HepG2 (cell line): ENCODE data around the gene APOC3. TPM values are rescaled to one million over a fixed set of nuclear protein-coding genes. Genes with fewer than 3 reads are reported as not detected.

Experiments
- AKNA ChIP-seq: sonication (generic); formaldehyde crosslinking; IDR thresholded peaks from 2 replicates; pipeline ENCODE4 v1.4.0; 2020; ENCODE audit warnings: missing genetic modification reagents, borderline replicate concordance
- ELF1 ChIP-seq: sonication (generic); formaldehyde crosslinking; IDR thresholded peaks from 2 replicates; pipeline ENCODE4 v1.4.0; 2020; ENCODE audit warnings: missing genetic modification reagents
- ISL2 ChIP-seq: sonication (generic); formaldehyde crosslinking; IDR thresholded peaks from 2 replicates; pipeline ENCODE4 v1.5.0; 2020; ENCODE audit warnings: missing genetic modification reagents
- JDP2 ChIP-seq: sonication (generic); formaldehyde crosslinking; IDR thresholded peaks from 2 replicates; pipeline ENCODE4 v1.8.1; 2022; ENCODE audit warnings: missing genetic modification reagents, borderline replicate concordance
- KDM1A ChIP-seq: IDR thresholded peaks from 2 replicates; pipeline ENCODE4 v1.6.1; 2016; ENCODE audit warnings: missing compliant biosample characterization
- PCBP1 ChIP-seq: fragments of 200-400 bp; formaldehyde crosslinking; IDR thresholded peaks from 2 replicates; pipeline ENCODE4 v1.6.1; 2017; ENCODE audit warnings: mild to moderate bottlenecking, low read depth, low read length, borderline replicate concordance
- PHF5A ChIP-seq: IDR thresholded peaks from one replicate; pipeline ENCODE4 v1.6.1; 2018; ENCODE audit warnings: low read depth, missing genetic modification reagents; ENCODE audit not compliant: unreplicated experiment
- REL ChIP-seq: sonication (generic); formaldehyde crosslinking; conservative IDR thresholded peaks from 2 replicates; pipeline ENCODE4 v1.8.0; 2022; ENCODE audit warnings: mild to moderate bottlenecking, missing genetic modification reagents, moderate library complexity
- ZBTB10 ChIP-seq: sonication (generic); formaldehyde crosslinking; IDR thresholded peaks from 2 replicates; pipeline ENCODE4 v1.4.0; 2020; ENCODE audit warnings: missing genetic modification reagents, borderline replicate concordance
- ZFP36L2 ChIP-seq: sonication (generic); formaldehyde crosslinking; IDR thresholded peaks from 2 replicates; pipeline ENCODE4 v1.4.0; 2020; ENCODE audit warnings: missing genetic modification reagents
- ZNF3 ChIP-seq: IDR thresholded peaks from 2 replicates; pipeline ENCODE4 v1.7.0; 2017; ENCODE audit warnings: inconsistent platforms
- ZNF343 ChIP-seq: sonication (generic); formaldehyde crosslinking; IDR thresholded peaks from 2 replicates; pipeline ENCODE4 v1.4.0; 2020; ENCODE audit warnings: mild to moderate bottlenecking, missing genetic modification reagents
- ZSCAN9 ChIP-seq: IDR thresholded peaks from 2 replicates; pipeline ENCODE4 v1.6.1; 2016; ENCODE audit warnings: borderline replicate concordance
- polyA plus RNA-seq, 8 experiments: library from polyadenylated mRNA; depleted of rRNA in 3 of 8; stranded (reverse) in 7 of 8; unstranded in 1 of 8; fragments of >200 nt; fragmentation: Illumina TruSeq in 4 of 8; extraction: Trizol in 4 of 8; gene quantifications; 2 replicates each; pipeline versions ENCODE4 v1.2.1 to v1.2.3, GENCODE V29; 2011 to 2016; ENCODE audit warnings: low read depth in 4 of 8, missing spikeins in 1 of 8, mixed read lengths in 1 of 8; ENCODE audit not compliant: insufficient read depth in 1 of 8
- total RNA-seq, 5 experiments: library from RNA; depleted of rRNA; stranded (reverse); fragments of >200 nt; fragmentation: Illumina TruSeq; extraction: Trizol; gene quantifications; 2 replicates each; pipeline ENCODE4 v1.2.3, GENCODE V29; 2016; ENCODE audit warnings: low read depth in 1 of 5
- TF ChIP-seq, protein P1 (sequence below): sonication (generic); formaldehyde crosslinking; IDR thresholded peaks from 2 replicates; pipeline ENCODE4 v1.4.0; 2020; ENCODE audit warnings: missing genetic modification reagents

The APOC3 gene
- total and polyA plus RNA-seq, 2 of the 13 experiments (the other 11 are each of a cell fraction or from before 2014, with no cell fraction given), result 314 to 687 TPM

DNA sequence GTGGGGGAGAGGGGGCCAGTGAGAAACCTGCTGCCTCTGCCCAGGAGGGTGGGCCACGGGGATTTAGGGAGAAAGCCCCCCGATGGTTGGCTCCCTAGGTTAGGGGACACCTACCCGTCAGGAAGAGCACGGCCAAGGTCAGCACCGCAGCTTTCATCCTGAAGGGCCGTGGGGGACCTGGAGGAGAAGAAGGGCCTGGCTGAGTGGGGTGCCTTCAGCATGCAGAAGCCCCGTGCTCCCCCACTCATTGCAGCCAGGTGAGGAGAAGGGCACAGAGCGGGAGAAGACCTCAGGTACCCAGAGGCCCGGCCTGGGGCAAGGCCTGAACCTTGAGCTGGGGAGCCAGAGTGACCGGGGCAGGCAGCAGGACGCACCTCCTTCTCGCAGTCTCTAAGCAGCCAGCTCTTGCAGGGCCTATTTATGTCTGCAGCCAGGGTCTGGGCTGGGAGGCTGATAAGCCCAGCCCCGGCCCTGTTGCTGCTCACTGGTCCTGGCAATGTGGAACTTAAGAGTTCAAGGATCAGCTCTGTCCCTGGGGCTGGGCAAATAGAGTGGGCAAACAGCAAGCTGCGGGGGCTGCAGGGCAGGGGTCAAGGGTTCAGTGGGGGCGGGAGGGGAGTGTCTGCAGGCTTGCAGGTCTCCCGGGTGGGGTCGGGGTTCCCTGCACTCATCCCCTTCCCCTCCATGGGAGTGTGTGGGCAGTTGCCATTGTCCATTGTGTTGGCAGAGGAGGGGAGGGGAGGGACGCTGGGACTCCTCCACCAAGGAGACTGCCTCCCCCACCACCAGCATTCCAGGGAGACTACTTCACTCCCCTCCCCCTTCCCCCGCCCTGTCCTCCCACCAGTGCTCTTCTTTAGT is 7.8 kb downstream of the APOC3 start, which contains the start of gene APOA1 (continued):
- TF ChIP-seq JDP2, result no peak; the same call in 1 of the 2 replicates
- 0 out of 2 replicates have a peak, but pooled peaks have one; percentile 22 for TF ChIP-seq ZSCAN9 (CRISPR knock-in tag)
- TF ChIP-seq KDM1A, result peak; percentile 46; the same call in 1 of the 2 replicates
- TF ChIP-seq ZNF3 (CRISPR knock-in tag), result 0 out of 2 replicates have a peak, but pooled peaks have one; percentile 26
- TF ChIP-seq ZBTB10, result peak; percentile 78; the same call in 1 of the 2 replicates
- TF ChIP-seq, protein P1, sequence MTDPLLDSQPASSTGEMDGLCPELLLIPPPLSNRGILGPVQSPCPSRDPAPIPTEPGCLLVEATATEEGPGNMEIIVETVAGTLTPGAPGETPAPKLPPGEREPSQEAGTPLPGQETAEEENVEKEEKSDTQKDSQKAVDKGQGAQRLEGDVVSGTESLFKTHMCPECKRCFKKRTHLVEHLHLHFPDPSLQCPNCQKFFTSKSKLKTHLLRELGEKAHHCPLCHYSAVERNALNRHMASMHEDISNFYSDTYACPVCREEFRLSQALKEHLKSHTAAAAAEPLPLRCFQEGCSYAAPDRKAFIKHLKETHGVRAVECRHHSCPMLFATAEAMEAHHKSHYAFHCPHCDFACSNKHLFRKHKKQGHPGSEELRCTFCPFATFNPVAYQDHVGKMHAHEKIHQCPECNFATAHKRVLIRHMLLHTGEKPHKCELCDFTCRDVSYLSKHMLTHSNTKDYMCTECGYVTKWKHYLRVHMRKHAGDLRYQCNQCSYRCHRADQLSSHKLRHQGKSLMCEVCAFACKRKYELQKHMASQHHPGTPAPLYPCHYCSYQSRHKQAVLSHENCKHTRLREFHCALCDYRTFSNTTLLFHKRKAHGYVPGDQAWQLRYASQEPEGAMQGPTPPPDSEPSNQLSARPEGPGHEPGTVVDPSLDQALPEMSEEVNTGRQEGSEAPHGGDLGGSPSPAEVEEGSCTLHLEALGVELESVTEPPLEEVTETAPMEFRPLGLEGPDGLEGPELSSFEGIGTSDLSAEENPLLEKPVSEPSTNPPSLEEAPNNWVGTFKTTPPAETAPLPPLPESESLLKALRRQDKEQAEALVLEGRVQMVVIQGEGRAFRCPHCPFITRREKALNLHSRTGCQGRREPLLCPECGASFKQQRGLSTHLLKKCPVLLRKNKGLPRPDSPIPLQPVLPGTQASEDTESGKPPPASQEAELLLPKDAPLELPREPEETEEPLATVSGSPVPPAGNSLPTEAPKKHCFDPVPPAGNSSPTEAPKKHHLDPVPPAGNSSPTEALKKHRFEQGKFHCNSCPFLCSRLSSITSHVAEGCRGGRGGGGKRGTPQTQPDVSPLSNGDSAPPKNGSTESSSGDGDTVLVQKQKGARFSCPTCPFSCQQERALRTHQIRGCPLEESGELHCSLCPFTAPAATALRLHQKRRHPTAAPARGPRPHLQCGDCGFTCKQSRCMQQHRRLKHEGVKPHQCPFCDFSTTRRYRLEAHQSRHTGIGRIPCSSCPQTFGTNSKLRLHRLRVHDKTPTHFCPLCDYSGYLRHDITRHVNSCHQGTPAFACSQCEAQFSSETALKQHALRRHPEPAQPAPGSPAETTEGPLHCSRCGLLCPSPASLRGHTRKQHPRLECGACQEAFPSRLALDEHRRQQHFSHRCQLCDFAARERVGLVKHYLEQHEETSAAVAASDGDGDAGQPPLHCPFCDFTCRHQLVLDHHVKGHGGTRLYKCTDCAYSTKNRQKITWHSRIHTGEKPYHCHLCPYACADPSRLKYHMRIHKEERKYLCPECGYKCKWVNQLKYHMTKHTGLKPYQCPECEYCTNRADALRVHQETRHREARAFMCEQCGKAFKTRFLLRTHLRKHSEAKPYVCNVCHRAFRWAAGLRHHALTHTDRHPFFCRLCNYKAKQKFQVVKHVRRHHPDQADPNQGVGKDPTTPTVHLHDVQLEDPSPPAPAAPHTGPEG (CRISPR knock-in tag), result no peak; the same call in none of the 2 replicates
- TF ChIP-seq ZFP36L2 (CRISPR knock-in tag), result no peak
- no peak; the same call in 1 of the 2 replicates for TF ChIP-seq ELF1 (CRISPR knock-in tag)
- peak; percentile 91 for TF ChIP-seq ZNF343
- 0 out of 2 replicates have a peak, but pooled peaks have one; percentile 65 for TF ChIP-seq AKNA (CRISPR knock-in tag)
- TF ChIP-seq REL, result peak; percentile 71; the same call in 1 of the 2 replicates
- TF ChIP-seq PHF5A, result no peak
- peak; percentile 60; the same call in 1 of the 2 replicates for TF ChIP-seq ISL2
- TF ChIP-seq PCBP1, result peak; percentile 78; the same call in 1 of the 2 replicates
